ENCODE data around the gene MSL3.

GRCh38 chrX:11759461-11760311 lies 1.6 kb downstream of the MSL3 start:
- TF ChIP-seq, protein P1, sequence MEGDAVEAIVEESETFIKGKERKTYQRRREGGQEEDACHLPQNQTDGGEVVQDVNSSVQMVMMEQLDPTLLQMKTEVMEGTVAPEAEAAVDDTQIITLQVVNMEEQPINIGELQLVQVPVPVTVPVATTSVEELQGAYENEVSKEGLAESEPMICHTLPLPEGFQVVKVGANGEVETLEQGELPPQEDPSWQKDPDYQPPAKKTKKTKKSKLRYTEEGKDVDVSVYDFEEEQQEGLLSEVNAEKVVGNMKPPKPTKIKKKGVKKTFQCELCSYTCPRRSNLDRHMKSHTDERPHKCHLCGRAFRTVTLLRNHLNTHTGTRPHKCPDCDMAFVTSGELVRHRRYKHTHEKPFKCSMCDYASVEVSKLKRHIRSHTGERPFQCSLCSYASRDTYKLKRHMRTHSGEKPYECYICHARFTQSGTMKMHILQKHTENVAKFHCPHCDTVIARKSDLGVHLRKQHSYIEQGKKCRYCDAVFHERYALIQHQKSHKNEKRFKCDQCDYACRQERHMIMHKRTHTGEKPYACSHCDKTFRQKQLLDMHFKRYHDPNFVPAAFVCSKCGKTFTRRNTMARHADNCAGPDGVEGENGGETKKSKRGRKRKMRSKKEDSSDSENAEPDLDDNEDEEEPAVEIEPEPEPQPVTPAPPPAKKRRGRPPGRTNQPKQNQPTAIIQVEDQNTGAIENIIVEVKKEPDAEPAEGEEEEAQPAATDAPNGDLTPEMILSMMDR (IDR thresholded peaks at IDR 0.05; ENCODE audit: insufficient read depth, low read length), result no peak
- TF ChIP-seq POLR2AphosphoS5 (IDR thresholded peaks at IDR 0.05; ENCODE audit: low read depth) (no peak), GABPA (IDR thresholded peaks at IDR 0.05; ENCODE audit: low read depth) (0 out of 2 replicates have a peak, but pooled peaks have one; percentile 43)
